ENCODE data around the gene HCK. TPM values are rescaled to one million over a fixed set of nuclear protein-coding genes. Genes with fewer than 3 reads are reported as not detected.
A peak's percentile ranks its signal among the peaks of the same experiment; 100 is the strongest.

Gene HCK
- total RNA-seq, 1 experiment from 2014 or later = 16.9 TPM

DNA sequence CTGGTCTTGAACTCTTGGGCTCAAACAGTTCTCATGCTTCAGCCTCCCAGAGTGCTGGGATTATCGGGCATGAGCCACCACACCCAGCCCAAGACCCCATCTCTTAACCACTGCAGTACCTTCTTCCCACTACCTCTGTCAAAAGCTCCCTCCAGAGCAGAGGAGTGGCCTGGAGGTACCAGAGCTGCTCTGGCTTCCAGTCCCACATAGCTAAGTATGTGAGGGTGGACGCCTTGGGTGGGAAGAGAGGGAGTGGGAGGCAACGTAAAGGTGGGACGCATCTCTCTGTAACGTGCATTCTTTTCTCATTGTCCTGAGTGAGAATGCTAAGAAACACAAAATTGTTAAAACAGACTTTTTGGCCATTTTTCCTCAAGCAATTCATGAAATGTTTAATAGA, 82.0 kb downstream of the HCK start:
- no peak overlapping the region for H3K4me2 ChIP-seq (ENCODE audit: low read depth, low read length, poor library complexity, severe bottlenecking)
- H3K9me2 ChIP-seq (replicated peaks; ENCODE audit: insufficient read depth, low read length) = no peaks in the 10 kb centered on the region
- H3K27me3 ChIP-seq (ENCODE audit: low read length) = no peaks in the 10 kb centered on the region
- peaks cover 23% of the 10 kb centered on the region for H3K36me3 ChIP-seq (ENCODE audit: insufficient read depth, low read length)
- no peaks in the 10 kb centered on the region for H4K20me1 ChIP-seq (ENCODE audit: insufficient read depth, low read depth, low read length)
- no peak overlapping the region for H3K9ac ChIP-seq (ENCODE audit: low read length)
- H3K4me3 ChIP-seq (ENCODE audit: low read length) = no peak overlapping the region
- no peaks in the 10 kb centered on the region for H3K9me3 ChIP-seq (ENCODE audit: low read length)
- no peak overlapping the region for H2AFZ ChIP-seq (ENCODE audit: low read length)
- no peak overlapping the region for H3K27ac ChIP-seq (ENCODE audit: low read length)
- H3K4me1 ChIP-seq (ENCODE audit: low read length) = peaks cover 5% of the 10 kb centered on the region
- no peak for DNase-seq
- H3K79me2 ChIP-seq (ENCODE audit: low read length) = peaks cover 50% of the 10 kb centered on the region

DNA sequence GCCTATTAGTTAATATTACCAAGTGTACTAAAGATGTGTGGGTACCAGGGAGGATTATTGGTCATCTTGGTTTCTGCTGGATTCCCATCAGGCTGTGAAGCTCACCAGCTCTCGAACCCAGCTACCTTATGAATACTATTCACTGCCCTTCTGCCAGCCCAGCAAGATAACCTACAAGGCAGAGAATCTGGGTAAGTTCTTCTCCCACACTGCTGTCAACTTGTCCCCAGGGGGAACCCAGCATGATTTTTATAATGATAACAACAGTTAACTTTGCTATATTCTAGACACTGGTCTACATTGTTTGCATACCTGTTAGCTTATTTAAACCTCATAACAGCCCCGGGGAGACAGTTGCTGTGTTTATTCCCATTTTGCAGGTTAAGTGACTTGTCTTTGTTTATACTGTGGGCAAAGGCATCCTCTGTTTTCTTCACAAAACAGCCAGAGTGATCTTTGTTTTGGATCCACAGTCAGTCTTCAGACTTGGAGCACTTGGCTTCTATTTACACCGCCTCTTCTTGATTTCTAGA, 84.0 kb downstream of the HCK start:
- H4K20me1 ChIP-seq (ENCODE audit: insufficient read depth, low read depth, low read length) = no peaks in the 10 kb centered on the region
- H3K9ac ChIP-seq (ENCODE audit: low read length) = no peak overlapping the region
- H3K27me3 ChIP-seq (ENCODE audit: low read length) = no peaks in the 10 kb centered on the region
- H3K27ac ChIP-seq (ENCODE audit: low read length) = no peak overlapping the region
- H3K4me1 ChIP-seq (ENCODE audit: low read length) = peaks cover 14% of the 10 kb centered on the region
- no peak overlapping the region for H2AFZ ChIP-seq (ENCODE audit: low read length)
- H3K9me3 ChIP-seq (ENCODE audit: low read length) = no peaks in the 10 kb centered on the region
- no peak for DNase-seq
- H3K79me2 ChIP-seq (ENCODE audit: low read length) = peaks cover 30% of the 10 kb centered on the region
- no peaks in the 10 kb centered on the region for H3K9me2 ChIP-seq (replicated peaks; ENCODE audit: insufficient read depth, low read length)
- H3K36me3 ChIP-seq (ENCODE audit: insufficient read depth, low read length) = peaks cover 35% of the 10 kb centered on the region
- H3K4me3 ChIP-seq (ENCODE audit: low read length) = no peak overlapping the region
- H3K4me2 ChIP-seq (ENCODE audit: low read depth, low read length, poor library complexity, severe bottlenecking) = no peak overlapping the region

DNA sequence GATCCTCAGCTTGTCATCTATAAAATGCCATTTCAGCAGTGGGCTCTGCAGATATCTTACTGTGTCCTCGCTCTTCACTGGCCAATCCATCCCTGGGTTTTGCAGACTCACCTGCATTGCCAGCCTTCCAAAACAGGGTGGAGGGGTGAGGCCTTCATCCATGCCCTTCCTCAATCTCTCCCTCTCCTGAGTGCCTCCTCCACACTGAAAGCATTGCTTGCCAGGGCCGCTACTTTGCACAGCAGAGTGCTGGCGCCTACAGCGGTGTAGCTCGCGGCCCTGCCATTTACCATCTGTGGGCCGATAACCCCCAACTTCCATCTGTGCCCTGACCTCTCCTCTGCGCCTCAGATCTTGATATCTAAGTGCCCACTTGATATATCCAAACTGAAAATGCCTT, 86.9 kb downstream of the HCK start:
- Histone ChIP-seq H3K79me2 (ENCODE audit: low read length) (peaks cover 3% of the 10 kb centered on the region; the same call in 1 of the 2 replicates), H2AFZ (ENCODE audit: low read length) (no peak overlapping the region), H3K4me1 (ENCODE audit: low read length) (peaks cover 14% of the 10 kb centered on the region), H3K4me3 (ENCODE audit: low read length) (no peak overlapping the region), H3K27me3 (ENCODE audit: low read length) (no peaks in the 10 kb centered on the region), H4K20me1 (ENCODE audit: insufficient read depth, low read depth, low read length) (no peaks in the 10 kb centered on the region), H3K9me3 (ENCODE audit: low read length) (no peaks in the 10 kb centered on the region), H3K4me2 (ENCODE audit: low read depth, low read length, poor library complexity, severe bottlenecking) (no peak overlapping the region), H3K27ac (ENCODE audit: low read length) (no peak overlapping the region), H3K36me3 (ENCODE audit: insufficient read depth, low read length) (peaks cover 35% of the 10 kb centered on the region), H3K9me2 (replicated peaks; ENCODE audit: insufficient read depth, low read length) (no peaks in the 10 kb centered on the region), H3K9ac (ENCODE audit: low read length) (no peak overlapping the region)
- no peak for DNase-seq

DNA sequence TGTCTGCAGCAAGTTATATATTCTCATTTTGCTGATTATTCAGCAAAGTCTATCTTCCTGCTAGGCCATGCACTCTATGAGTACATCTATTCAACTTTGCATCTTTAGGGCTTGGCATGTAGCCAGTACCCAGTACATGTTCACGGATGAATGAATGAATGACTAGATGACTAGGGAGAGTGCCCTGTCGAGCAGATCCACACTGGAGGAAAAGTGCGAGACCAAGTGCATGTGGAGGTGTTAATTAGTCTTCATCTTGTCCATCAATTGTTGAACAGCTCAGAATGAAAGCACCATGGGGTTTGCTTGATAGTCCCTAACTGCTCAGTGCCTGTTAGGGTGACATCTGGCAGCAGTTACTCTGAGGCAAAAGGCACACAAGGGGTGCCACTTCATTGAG, 87.9 kb downstream of the HCK start:
- Histone ChIP-seq H3K36me3 (ENCODE audit: insufficient read depth, low read length) (peaks cover 35% of the 10 kb centered on the region), H3K4me2 (ENCODE audit: low read depth, low read length, poor library complexity, severe bottlenecking) (no peak overlapping the region), H3K9me2 (replicated peaks; ENCODE audit: insufficient read depth, low read length) (no peaks in the 10 kb centered on the region), H2AFZ (ENCODE audit: low read length) (no peak overlapping the region), H3K4me1 (ENCODE audit: low read length) (peaks cover 14% of the 10 kb centered on the region), H4K20me1 (ENCODE audit: insufficient read depth, low read depth, low read length) (no peaks in the 10 kb centered on the region), H3K9ac (ENCODE audit: low read length) (no peak overlapping the region), H3K27ac (ENCODE audit: low read length) (no peak overlapping the region), H3K79me2 (ENCODE audit: low read length) (no peaks in the 10 kb centered on the region), H3K4me3 (ENCODE audit: low read length) (no peak overlapping the region), H3K9me3 (ENCODE audit: low read length) (no peaks in the 10 kb centered on the region), H3K27me3 (ENCODE audit: low read length) (no peaks in the 10 kb centered on the region)
- DNase-seq = peak; percentile 55

DNA sequence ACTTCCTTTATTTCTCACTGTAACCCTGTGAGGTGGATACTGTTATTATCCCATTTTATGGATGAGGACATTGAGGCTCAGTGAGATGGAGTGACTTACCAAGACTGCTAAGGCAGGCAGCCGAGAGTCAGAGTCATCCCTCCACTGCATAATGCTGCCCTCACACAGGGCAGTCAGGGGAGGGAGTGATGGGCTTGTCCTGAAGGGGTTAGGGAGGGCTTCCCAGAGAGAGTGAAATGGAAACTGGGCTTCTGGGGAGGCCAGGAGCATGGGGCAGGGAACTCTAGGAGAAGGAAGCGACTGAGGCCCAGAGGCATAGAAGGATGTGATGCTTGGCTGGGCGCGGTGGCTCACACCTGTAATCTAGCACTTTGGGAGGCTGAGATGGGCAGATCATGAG, 88.6 kb downstream of the HCK start:
- Histone ChIP-seq H3K27me3 (ENCODE audit: low read length) (no peaks in the 10 kb centered on the region), H3K9ac (ENCODE audit: low read length) (no peak overlapping the region), H3K9me2 (replicated peaks; ENCODE audit: insufficient read depth, low read length) (no peaks in the 10 kb centered on the region), H3K4me2 (ENCODE audit: low read depth, low read length, poor library complexity, severe bottlenecking) (no peak overlapping the region), H4K20me1 (ENCODE audit: insufficient read depth, low read depth, low read length) (no peaks in the 10 kb centered on the region), H2AFZ (ENCODE audit: low read length) (no peak overlapping the region), H3K4me3 (ENCODE audit: low read length) (no peak overlapping the region), H3K36me3 (ENCODE audit: insufficient read depth, low read length) (peaks cover 35% of the 10 kb centered on the region), H3K4me1 (ENCODE audit: low read length) (peaks cover 14% of the 10 kb centered on the region), H3K9me3 (ENCODE audit: low read length) (no peaks in the 10 kb centered on the region), H3K79me2 (ENCODE audit: low read length) (no peaks in the 10 kb centered on the region), H3K27ac (ENCODE audit: low read length) (no peak overlapping the region)
- DNase-seq = no peak

DNA sequence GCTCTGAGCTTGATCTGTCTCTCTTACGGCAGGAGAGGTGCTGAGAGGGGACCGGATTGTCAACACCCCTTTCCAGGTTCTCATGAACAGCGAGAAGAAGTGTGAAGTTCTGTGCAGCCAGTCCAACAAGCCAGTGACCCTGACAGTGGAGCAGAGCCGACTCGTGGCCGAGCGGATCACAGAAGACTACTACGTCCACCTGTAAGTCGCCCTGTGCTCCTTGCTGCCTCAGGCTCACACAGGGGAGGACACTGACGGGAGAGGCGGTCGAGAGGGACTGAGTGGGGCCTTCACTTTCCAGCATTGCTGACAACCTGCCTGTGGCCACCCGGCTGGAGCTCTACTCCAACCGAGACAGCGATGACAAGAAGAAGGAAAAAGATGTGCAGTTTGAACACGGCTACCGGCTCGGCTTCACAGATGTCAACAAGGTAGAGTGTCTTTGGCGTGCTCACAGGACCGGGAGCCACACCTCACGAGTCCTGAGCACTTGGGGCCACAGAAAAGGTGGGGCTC, 89.5 kb downstream of the HCK start:
- DNase-seq = no peak
- H4K20me1 ChIP-seq (ENCODE audit: insufficient read depth, low read depth, low read length) = no peaks in the 10 kb centered on the region
- no peaks in the 10 kb centered on the region for H3K79me2 ChIP-seq (ENCODE audit: low read length)
- H3K27me3 ChIP-seq (ENCODE audit: low read length) = no peaks in the 10 kb centered on the region
- no peak overlapping the region for H3K4me3 ChIP-seq (ENCODE audit: low read length)
- H3K9me3 ChIP-seq (ENCODE audit: low read length) = no peaks in the 10 kb centered on the region
- H3K9me2 ChIP-seq (replicated peaks; ENCODE audit: insufficient read depth, low read length) = no peaks in the 10 kb centered on the region
- H3K4me2 ChIP-seq (ENCODE audit: low read depth, low read length, poor library complexity, severe bottlenecking) = no peak overlapping the region
- no peak overlapping the region for H3K9ac ChIP-seq (ENCODE audit: low read length)
- H2AFZ ChIP-seq (ENCODE audit: low read length) = no peak overlapping the region
- peaks cover 14% of the 10 kb centered on the region for H3K4me1 ChIP-seq (ENCODE audit: low read length)
- H3K36me3 ChIP-seq (ENCODE audit: insufficient read depth, low read length) = peaks cover 28% of the 10 kb centered on the region
- H3K27ac ChIP-seq (ENCODE audit: low read length) = no peak overlapping the region

DNA sequence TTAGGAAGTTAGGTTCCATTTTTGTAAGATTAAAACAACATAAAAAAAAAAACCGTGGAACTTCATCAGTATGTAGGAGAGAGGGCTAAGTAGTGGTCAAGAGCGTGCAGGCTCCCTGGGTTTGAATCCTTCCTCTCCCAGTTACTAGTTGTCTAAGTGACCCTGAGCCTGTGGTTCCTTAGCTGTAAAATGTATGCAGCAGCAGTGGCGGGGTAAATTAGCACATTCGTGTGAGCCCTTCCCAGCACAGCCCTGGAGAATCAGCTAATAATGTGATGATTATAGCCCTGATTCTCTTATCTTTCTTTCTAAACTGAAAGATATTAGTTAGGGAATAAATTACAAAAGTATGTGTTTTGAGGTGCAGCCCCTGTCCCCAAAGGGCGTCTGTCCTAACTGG, 90.0 kb downstream of the HCK start:
- H3K9me3 ChIP-seq (ENCODE audit: low read length) = no peaks in the 10 kb centered on the region
- H3K79me2 ChIP-seq (ENCODE audit: low read length) = no peaks in the 10 kb centered on the region
- H3K27ac ChIP-seq (ENCODE audit: low read length) = no peak overlapping the region
- no peak overlapping the region for H3K4me2 ChIP-seq (ENCODE audit: low read depth, low read length, poor library complexity, severe bottlenecking)
- no peak overlapping the region for H2AFZ ChIP-seq (ENCODE audit: low read length)
- no peaks in the 10 kb centered on the region for H3K9me2 ChIP-seq (replicated peaks; ENCODE audit: insufficient read depth, low read length)
- H3K4me1 ChIP-seq (ENCODE audit: low read length) = peaks cover 14% of the 10 kb centered on the region
- peaks cover 23% of the 10 kb centered on the region for H3K36me3 ChIP-seq (ENCODE audit: insufficient read depth, low read length)
- no peak overlapping the region for H3K9ac ChIP-seq (ENCODE audit: low read length)
- H3K27me3 ChIP-seq (ENCODE audit: low read length) = no peaks in the 10 kb centered on the region
- no peak for DNase-seq
- H4K20me1 ChIP-seq (ENCODE audit: insufficient read depth, low read depth, low read length) = no peaks in the 10 kb centered on the region
- H3K4me3 ChIP-seq (ENCODE audit: low read length) = no peak overlapping the region

DNA sequence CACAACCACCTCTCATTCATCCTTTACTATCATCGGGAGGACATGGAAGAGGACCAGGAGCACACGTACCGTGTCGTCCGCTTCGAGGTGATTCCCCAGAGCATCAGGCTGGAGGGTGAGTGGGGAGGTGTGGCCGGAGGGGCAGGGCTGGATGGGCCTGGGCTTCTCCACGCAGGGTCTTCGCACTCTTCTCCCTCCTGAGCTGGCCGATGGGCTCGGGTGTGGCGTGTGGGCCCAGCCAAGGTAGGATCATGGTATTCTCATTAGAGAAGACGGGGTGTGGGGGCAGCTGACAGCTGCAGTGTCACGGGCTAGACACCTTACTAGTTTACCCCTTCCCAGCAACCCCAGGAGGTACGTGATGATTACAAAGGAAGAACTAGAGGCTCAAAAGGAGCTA, 90.9 kb downstream of the HCK start:
- Histone ChIP-seq H3K27ac (ENCODE audit: low read length) (no peak overlapping the region), H4K20me1 (ENCODE audit: insufficient read depth, low read depth, low read length) (no peaks in the 10 kb centered on the region), H3K4me1 (ENCODE audit: low read length) (peaks cover 14% of the 10 kb centered on the region), H3K9ac (ENCODE audit: low read length) (no peak overlapping the region), H3K9me3 (ENCODE audit: low read length) (no peaks in the 10 kb centered on the region), H3K79me2 (ENCODE audit: low read length) (no peaks in the 10 kb centered on the region), H3K9me2 (replicated peaks; ENCODE audit: insufficient read depth, low read length) (no peaks in the 10 kb centered on the region), H3K4me3 (ENCODE audit: low read length) (no peak overlapping the region), H3K4me2 (ENCODE audit: low read depth, low read length, poor library complexity, severe bottlenecking) (no peak overlapping the region), H2AFZ (ENCODE audit: low read length) (no peak overlapping the region), H3K36me3 (ENCODE audit: insufficient read depth, low read length) (peaks cover 15% of the 10 kb centered on the region), H3K27me3 (ENCODE audit: low read length) (no peaks in the 10 kb centered on the region)
- no peak for DNase-seq
